ENCODE results near the gene SSBP3.

DNA sequence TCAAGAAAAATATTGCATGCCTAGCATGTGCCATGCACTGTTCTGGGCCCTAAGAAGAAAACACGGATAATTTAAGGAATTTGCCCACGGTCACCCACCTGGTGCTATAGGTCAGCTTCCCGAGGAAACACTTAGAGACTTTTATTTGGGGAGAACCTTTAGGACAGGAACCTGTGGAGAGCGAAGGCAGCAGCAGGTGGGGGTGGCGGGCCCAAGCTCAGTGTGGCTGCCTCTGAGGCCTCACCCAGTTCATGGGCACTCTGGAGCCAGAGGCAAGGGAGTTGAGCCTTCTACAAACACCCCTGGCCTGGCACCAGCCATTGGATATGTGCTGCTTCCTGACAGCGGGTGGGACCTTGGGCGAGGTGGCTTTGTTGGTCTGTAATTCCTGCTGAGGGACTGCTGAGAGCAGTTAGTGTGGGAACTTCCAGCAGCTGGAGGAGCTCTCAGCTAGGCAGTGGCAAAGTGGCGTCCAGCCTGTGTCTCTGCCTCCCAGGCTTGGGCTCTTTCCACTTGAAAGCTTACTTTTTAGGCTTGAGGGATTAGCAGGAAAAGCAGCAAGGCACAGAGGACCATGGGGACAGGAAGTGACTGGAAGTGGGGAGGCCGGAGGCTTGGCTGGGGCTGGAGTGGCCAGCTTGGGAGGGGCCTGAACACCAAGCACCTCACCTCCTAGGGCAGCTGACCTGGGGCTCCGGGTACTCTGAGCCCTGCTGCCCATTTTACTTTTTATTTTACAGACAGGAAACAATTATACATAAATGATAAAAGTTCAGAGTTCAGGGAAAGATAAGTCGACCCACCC lies 187.1 kb downstream of the SSBP3 start:
- TF ChIP-seq POLR2A (IDR thresholded peaks at IDR 0.05) (no peak), EP300 (IDR thresholded peaks at IDR 0.05) (no peak)
- TF ChIP-seq, protein P1, sequence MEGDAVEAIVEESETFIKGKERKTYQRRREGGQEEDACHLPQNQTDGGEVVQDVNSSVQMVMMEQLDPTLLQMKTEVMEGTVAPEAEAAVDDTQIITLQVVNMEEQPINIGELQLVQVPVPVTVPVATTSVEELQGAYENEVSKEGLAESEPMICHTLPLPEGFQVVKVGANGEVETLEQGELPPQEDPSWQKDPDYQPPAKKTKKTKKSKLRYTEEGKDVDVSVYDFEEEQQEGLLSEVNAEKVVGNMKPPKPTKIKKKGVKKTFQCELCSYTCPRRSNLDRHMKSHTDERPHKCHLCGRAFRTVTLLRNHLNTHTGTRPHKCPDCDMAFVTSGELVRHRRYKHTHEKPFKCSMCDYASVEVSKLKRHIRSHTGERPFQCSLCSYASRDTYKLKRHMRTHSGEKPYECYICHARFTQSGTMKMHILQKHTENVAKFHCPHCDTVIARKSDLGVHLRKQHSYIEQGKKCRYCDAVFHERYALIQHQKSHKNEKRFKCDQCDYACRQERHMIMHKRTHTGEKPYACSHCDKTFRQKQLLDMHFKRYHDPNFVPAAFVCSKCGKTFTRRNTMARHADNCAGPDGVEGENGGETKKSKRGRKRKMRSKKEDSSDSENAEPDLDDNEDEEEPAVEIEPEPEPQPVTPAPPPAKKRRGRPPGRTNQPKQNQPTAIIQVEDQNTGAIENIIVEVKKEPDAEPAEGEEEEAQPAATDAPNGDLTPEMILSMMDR (IDR thresholded peaks at IDR 0.05), result no peak
